OCI-LY7 (cell line): Measurements from ENCODE around the gene NDUFAF5. TPM values are rescaled to one million over a fixed set of nuclear protein-coding genes. Genes with fewer than 3 reads are reported as not detected.

Experiments used
- BruUV-seq: library from RNA; stranded (reverse); fragments of 400-500 nt; replicated peaks from 2 replicates; lab custom pipeline; 2021; lab: Mats Ljungman, UMichigan
- CTCF ChIA-PET: fragments of 300-600 bp; sonication (Branson Sonifier 250); formaldehyde crosslinking; loops from one replicate; lab custom pipeline; 2022; ENCODE audit warnings: antibody characterized with exemption; ENCODE audit not compliant: unreplicated experiment; lab: Charles Lee
- POLR2A ChIA-PET: fragments of 300-600 bp; sonication (Branson Sonifier 250); formaldehyde crosslinking; loops from one replicate; lab custom pipeline; 2022; ENCODE audit warnings: antibody characterized with exemption; lab: Charles Lee
- DNase-seq: peaks from one replicate; pipeline ENCODE4 v3.0.0-alpha.2; 2015; ENCODE audit warnings: low spot score
- H2AFZ ChIP-seq: fragments of 200-600 bp; sonication (generic), shearing (Covaris generic); 2 replicates; pipeline ENCODE4 v1.6.1; 2014; ENCODE audit warnings: mild to moderate bottlenecking, antibody characterized with exemption, low read length, moderate library complexity
- H3K27ac ChIP-seq: fragments of 200-600 bp; sonication (generic); 2 replicates; pipeline ENCODE4 v1.5.1; 2014; ENCODE audit warnings: mixed run types, low read depth, mild to moderate bottlenecking, moderate library complexity, low read length, inconsistent platforms; ENCODE audit not compliant: poor library complexity, severe bottlenecking
- H3K36me3 ChIP-seq: fragments of 200-600 bp; sonication (generic); 2 replicates; pipeline ENCODE4 v1.6.1; 2014; ENCODE audit warnings: mild to moderate bottlenecking, antibody characterized with exemption, low read length, moderate library complexity, mixed read lengths; ENCODE audit not compliant: insufficient read depth
- H3K4me1 ChIP-seq: fragments of 200-600 bp; sonication (generic); 2 replicates; pipeline ENCODE4 v1.5.1; 2014; ENCODE audit warnings: mild to moderate bottlenecking, low read length; ENCODE audit not compliant: insufficient read depth, poor library complexity, severe bottlenecking
- H3K4me2 ChIP-seq: fragments of 200-600 bp; sonication (generic); 2 replicates; pipeline ENCODE4 v1.6.1; 2014; ENCODE audit warnings: mild to moderate bottlenecking, low read length
- H3K4me3 ChIP-seq: fragments of 200-600 bp; sonication (generic); 2 replicates; pipeline ENCODE4 v1.5.1; 2014; ENCODE audit warnings: mild to moderate bottlenecking, low read depth, low read length; ENCODE audit not compliant: poor library complexity, severe bottlenecking
- H3K79me2 ChIP-seq: fragments of 200-600 bp; sonication (generic); 2 replicates; pipeline ENCODE4 v1.6.1; 2016; ENCODE audit warnings: low read depth, mild to moderate bottlenecking, low read length, moderate library complexity, mixed read lengths; ENCODE audit not compliant: insufficient read depth
- H3K9me2 ChIP-seq: fragments of 200-600 bp; sonication (generic); 2 replicates; pipeline ENCODE4 v1.6.1; 2016; ENCODE audit warnings: mild to moderate bottlenecking, low read length, mixed read lengths; ENCODE audit not compliant: insufficient read depth
- H3K9me3 ChIP-seq: fragments of 200-600 bp; sonication (generic); 2 replicates; pipeline ENCODE4 v1.6.1; 2014; ENCODE audit warnings: mild to moderate bottlenecking, mixed run types, low read length, mixed read lengths
- H4K20me1 ChIP-seq: fragments of 200-600 bp; sonication (generic); 2 replicates; pipeline ENCODE4 v1.6.1; 2014; ENCODE audit warnings: mild to moderate bottlenecking, antibody characterized with exemption, low read length, moderate library complexity, mixed read lengths; ENCODE audit not compliant: insufficient read depth
- EZH2phosphoT487 ChIP-seq: fragments of 200-600 bp; sonication (generic); IDR thresholded peaks from 2 replicates; pipeline ENCODE4 v1.6.1; 2018; ENCODE audit warnings: low read depth, borderline replicate concordance, mild to moderate bottlenecking, mixed run types, antibody characterized with exemption, low read length, moderate library complexity, mixed read lengths
- intact Hi-C: fragments of 100-400 bp; cut with micrococcal nuclease; formaldehyde crosslinking; loops from one replicate; pipeline ENCODE4 v1.10.0; 2022; ENCODE audit not compliant: unreplicated experiment
- total RNA-seq, 2 experiments: library from RNA; depleted of rRNA in 1 of 2; stranded (reverse); fragments of >200 nt in 1 of 2; shearing (Covaris generic) in 1 of 2; gene quantifications; 2 replicates each; pipeline ENCODE4 v1.2.3, GENCODE V29; 2014 to 2022
- TF ChIP-seq, protein P1 (sequence below): fragments of 200-600 bp; sonication (generic); conservative IDR thresholded peaks from 2 replicates; pipeline ENCODE4 v1.5.1; 2014; ENCODE audit warnings: mild to moderate bottlenecking, antibody characterized with exemption, low read length, moderate library complexity, mixed read lengths

NDUFAF5 gene
- total RNA-seq, 2 experiments from 2014 or later: 27.3 to 35.4 TPM

DNA sequence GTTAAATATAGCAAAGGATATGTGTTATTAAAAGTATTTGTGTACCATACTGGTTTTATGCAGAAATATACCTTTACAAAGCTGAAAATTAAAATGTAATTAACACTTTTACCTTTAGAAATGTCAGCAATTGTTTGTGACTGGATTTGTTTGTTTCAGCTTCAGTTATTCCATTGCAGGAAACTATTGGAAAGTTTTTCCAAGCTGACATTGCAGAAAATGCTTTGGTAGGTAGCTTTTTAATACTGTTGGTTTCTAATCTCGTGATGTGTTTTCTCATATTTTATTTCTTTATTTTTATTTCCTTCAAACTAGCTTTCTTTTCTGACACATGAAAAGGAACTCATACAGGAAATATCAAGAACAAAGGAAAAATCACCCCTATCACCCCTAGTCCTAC is 8.2 kb downstream of the NDUFAF5 start:
- Histone ChIP-seq H3K4me2 (no peak overlapping the region), H3K4me3 (no peak overlapping the region), H3K36me3 (peaks cover 98% of the 10 kb centered on the region), H3K9me3 (no peaks in the 10 kb centered on the region), H3K4me1 (peaks cover 4% of the 10 kb centered on the region), H3K9me2 (no peaks in the 10 kb centered on the region), H3K79me2 (peaks cover 11% of the 10 kb centered on the region; the same call in 1 of the 2 replicates), H4K20me1 (0 out of 2 replicates have a peak, but pooled peaks cover 3% of the 10 kb centered on the region), H2AFZ (no peak overlapping the region), H3K27ac (no peak overlapping the region)
- POLR2A ChIA-PET: interaction anchor here (0.7 to 1.0 kb wide), 2 partner anchors 11 to 34 kb away, joined by 3 to 4 read pairs; no protein-coding TSS in a partner anchor
- no peak for DNase-seq
- BruUV-seq: no TSS peak
- intact Hi-C loops: no loop called here
- CTCF ChIA-PET: no interaction called here
- TF ChIP-seq, protein P1, sequence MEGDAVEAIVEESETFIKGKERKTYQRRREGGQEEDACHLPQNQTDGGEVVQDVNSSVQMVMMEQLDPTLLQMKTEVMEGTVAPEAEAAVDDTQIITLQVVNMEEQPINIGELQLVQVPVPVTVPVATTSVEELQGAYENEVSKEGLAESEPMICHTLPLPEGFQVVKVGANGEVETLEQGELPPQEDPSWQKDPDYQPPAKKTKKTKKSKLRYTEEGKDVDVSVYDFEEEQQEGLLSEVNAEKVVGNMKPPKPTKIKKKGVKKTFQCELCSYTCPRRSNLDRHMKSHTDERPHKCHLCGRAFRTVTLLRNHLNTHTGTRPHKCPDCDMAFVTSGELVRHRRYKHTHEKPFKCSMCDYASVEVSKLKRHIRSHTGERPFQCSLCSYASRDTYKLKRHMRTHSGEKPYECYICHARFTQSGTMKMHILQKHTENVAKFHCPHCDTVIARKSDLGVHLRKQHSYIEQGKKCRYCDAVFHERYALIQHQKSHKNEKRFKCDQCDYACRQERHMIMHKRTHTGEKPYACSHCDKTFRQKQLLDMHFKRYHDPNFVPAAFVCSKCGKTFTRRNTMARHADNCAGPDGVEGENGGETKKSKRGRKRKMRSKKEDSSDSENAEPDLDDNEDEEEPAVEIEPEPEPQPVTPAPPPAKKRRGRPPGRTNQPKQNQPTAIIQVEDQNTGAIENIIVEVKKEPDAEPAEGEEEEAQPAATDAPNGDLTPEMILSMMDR: no peak
- no peak for TF ChIP-seq EZH2phosphoT487

DNA sequence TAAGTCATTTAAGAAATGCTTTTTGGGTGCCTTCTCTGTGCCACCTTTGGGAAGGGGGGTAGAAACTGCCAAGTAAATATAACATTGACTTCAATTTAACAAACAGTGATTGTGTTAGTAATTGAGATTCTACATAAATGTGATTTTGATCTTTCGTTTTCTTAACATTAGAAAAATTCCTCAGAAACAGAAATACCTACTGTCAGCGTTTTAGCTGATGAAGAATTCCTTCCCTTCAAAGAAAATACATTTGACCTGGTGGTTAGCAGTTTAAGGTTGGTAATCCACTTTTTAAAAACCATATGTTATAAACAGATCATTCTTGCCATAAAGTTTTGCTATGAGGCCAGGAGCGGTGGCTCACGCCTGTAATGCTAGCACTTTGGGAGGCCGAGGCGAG is 9.8 kb downstream of the NDUFAF5 start:
- intact Hi-C loops: no loop called here

DNA sequence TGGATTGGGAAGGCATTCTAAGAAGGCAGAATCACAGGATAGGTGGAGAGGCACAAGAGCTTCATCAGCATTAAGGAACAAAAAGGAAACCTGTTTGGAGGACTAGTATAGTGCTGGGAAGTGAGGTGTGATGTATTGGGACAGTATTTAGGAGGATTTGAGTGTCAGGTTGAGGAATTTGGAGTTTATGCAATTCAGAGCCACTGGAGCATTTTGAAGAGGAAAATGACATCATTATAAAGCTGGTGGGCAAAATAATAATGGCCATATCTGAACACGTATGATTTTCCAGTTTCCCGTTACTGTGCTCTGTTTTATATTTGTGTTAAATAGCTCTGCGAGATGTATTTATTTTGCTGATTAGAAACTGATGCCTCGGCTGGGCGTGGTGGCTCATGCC is 14.2 kb downstream of the NDUFAF5 start:
- Histone ChIP-seq H3K9me3 (no peaks in the 10 kb centered on the region), H3K9me2 (no peaks in the 10 kb centered on the region), H4K20me1 (0 out of 2 replicates have a peak, but pooled peaks cover 3% of the 10 kb centered on the region), H3K79me2 (no peaks in the 10 kb centered on the region), H3K4me2 (no peak overlapping the region), H3K36me3 (peaks cover 97% of the 10 kb centered on the region), H3K4me3 (no peak overlapping the region), H3K27ac (no peak overlapping the region), H3K4me1 (no peaks in the 10 kb centered on the region), H2AFZ (no peak overlapping the region)
- BruUV-seq: no TSS peak
- POLR2A ChIA-PET: interaction anchor here (1.2 to 2.6 kb wide), 2 partner anchors 9 to 13 kb away, joined by 3 to 10 read pairs; partner anchors contain the start of genes ESF1 and NDUFAF5
- TF ChIP-seq, protein P1: no peak
- TF ChIP-seq EZH2phosphoT487: no peak
- intact Hi-C loops: no loop called here
- DNase-seq: no peak
- CTCF ChIA-PET: no interaction called here

More for the DNA sequence above, 9.8 kb downstream of the NDUFAF5 start:
- ChIA-PET CTCF (no interaction called here), POLR2A (interaction anchor here (1.2 kb wide), 1 partner anchor 10 kb away, joined by 4 read pairs; the partner anchor contains the start of genes ESF1 and NDUFAF5)
- no peaks in the 10 kb centered on the region for H3K4me1 ChIP-seq
- H3K36me3 ChIP-seq: peaks cover 100% of the 10 kb centered on the region
- DNase-seq: no peak
- no peak overlapping the region for H3K27ac ChIP-seq
- no peak overlapping the region for H3K4me3 ChIP-seq
- TF ChIP-seq, protein P1: no peak
- TF ChIP-seq EZH2phosphoT487: no peak
- no peaks in the 10 kb centered on the region for H3K9me3 ChIP-seq
- 0 out of 2 replicates have a peak, but pooled peaks cover 3% of the 10 kb centered on the region for H4K20me1 ChIP-seq
- H2AFZ ChIP-seq: no peak overlapping the region
- H3K4me2 ChIP-seq: no peak overlapping the region
- no peaks in the 10 kb centered on the region for H3K9me2 ChIP-seq
- no peaks in the 10 kb centered on the region for H3K79me2 ChIP-seq
- BruUV-seq: no TSS peak
